Right atrium auricular region (tissue), 2 donors: ENCODE data around the gene LMF1. TPM values are rescaled to one million over a fixed set of nuclear protein-coding genes. Genes with fewer than 3 reads are reported as not detected.

Experiments
- DNase-seq: peaks from one replicate; pipeline ENCODE4 v3.0.0-alpha.2; 2019; ENCODE audit warnings: low spot score
- H3K27ac ChIP-seq, 2 donors: fragments of 200-600 bp; sonication (generic); 1 replicate in 1 of 2; 2 replicates in 1 of 2; pipeline ENCODE4 v1.5.1; 2016 to 2019
- H3K27me3 ChIP-seq, 2 donors: fragments of 200-600 bp; sonication (generic); one replicate each; pipeline versions ENCODE4 v1.5.1 to v1.6.0; 2017 to 2019
- H3K36me3 ChIP-seq: fragments of 200-600 bp; sonication (generic); one replicate; pipeline ENCODE4 v1.5.1; 2016
- H3K4me1 ChIP-seq, 2 donors: fragments of 200-600 bp; sonication (generic); one replicate each; pipeline versions ENCODE4 v1.5.1 to v1.6.0; 2017 to 2019
- H3K4me3 ChIP-seq, 2 donors: fragments of 200-600 bp; sonication (generic); 1 replicate in 1 of 2; 2 replicates in 1 of 2; pipeline ENCODE4 v1.5.1; 2017 to 2019; ENCODE audit warnings: mild to moderate bottlenecking in 1 of 2, moderate library complexity in 1 of 2
- H3K9me3 ChIP-seq, 2 donors: fragments of 200-600 bp; sonication (generic); one replicate each; pipeline ENCODE4 v1.5.1; 2019
- total RNA-seq, 2 donors: library from RNA; depleted of rRNA; stranded (reverse); fragments of >200 nt; gene quantifications; one replicate each; pipeline ENCODE4 v1.1.0, GENCODE V29; 2016
- TF ChIP-seq, protein P1 (sequence below), 2 donors: fragments of 200-600 bp; sonication (generic); IDR thresholded peaks; one replicate each; pipeline ENCODE4 v1.5.1; 2019; ENCODE audit warnings: antibody characterized with exemption in 2 of 2

LMF1 gene
- total RNA-seq, 2 donors from 2014 or later: 11.9 to 14.1 TPM

DNA sequence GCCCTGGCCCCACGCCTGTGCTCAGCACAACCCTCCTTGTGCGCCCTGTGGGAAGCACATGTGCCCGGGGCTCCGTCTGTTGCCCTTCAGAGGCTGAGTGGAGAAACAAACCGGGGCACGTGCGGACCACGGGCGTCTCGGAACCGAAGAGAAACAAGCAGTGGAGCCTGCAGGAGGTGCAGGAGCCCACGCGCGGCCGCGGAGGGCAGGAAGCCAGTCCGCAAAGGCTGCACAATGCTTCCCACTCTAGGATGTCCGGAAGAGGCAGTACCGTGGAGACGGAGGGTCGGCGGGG is 94.8 kb downstream of the LMF1 start:
- Histone ChIP-seq H3K27me3 (no peaks in the 10 kb centered on the region), H3K4me1 (no peaks in the 10 kb centered on the region), H3K4me3 (no peak overlapping the region), H3K9me3 (no peaks in the 10 kb centered on the region), H3K36me3 (no peaks in the 10 kb centered on the region), H3K27ac (no peak overlapping the region)
- TF ChIP-seq, protein P1, sequence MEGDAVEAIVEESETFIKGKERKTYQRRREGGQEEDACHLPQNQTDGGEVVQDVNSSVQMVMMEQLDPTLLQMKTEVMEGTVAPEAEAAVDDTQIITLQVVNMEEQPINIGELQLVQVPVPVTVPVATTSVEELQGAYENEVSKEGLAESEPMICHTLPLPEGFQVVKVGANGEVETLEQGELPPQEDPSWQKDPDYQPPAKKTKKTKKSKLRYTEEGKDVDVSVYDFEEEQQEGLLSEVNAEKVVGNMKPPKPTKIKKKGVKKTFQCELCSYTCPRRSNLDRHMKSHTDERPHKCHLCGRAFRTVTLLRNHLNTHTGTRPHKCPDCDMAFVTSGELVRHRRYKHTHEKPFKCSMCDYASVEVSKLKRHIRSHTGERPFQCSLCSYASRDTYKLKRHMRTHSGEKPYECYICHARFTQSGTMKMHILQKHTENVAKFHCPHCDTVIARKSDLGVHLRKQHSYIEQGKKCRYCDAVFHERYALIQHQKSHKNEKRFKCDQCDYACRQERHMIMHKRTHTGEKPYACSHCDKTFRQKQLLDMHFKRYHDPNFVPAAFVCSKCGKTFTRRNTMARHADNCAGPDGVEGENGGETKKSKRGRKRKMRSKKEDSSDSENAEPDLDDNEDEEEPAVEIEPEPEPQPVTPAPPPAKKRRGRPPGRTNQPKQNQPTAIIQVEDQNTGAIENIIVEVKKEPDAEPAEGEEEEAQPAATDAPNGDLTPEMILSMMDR (IDR thresholded peaks at IDR 0.05): no peak
- DNase-seq: no peak

DNA sequence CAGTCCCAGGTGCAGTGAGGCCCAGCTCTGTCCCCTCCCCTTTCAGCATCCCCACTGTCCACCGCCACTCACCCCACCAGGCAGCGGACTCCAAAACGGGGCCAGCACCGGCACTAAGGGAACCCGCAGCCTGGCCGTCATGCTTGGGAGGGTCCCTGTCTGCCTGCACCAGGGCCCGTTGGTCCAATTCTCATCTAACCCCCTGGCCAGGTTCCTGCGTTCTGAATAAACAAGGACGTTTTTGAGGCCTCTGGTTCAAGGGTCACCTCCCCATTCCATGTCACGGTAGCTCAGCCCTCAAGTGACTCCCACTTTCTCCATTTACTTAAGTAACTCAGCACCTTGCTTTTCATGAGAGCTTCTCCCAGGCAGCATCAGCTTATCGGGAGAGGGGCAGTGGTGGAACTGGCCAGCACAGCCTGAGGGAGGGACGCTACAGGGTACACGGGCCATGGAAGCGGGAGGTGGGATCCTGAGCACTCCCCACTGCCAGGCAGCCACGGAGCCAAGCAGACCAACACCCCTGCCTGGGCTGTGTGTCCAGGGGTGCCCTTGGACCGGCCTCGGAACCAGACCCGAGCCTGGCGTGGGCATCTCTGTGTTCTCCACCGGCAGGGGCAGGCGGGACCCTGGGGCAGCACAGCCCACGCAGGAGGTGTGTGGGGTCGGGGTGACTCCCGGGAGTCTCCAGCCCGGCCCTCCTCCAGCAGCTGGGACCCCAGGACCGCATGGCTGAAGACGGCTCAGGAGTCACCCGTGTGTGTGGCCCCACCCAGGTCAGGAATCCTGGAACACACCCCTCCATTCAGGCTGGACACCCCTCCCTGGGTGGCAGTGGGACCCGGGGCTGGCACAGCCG is 95.4 kb downstream of the LMF1 start:
- H3K27me3 ChIP-seq: no peaks in the 10 kb centered on the region
- no peak overlapping the region for H3K27ac ChIP-seq
- TF ChIP-seq, protein P1 (IDR thresholded peaks at IDR 0.05): no peak
- no peaks in the 10 kb centered on the region for H3K4me1 ChIP-seq
- no peak for DNase-seq
- H3K36me3 ChIP-seq: no peaks in the 10 kb centered on the region
- H3K9me3 ChIP-seq: no peaks in the 10 kb centered on the region
- H3K4me3 ChIP-seq: no peak overlapping the region

DNA sequence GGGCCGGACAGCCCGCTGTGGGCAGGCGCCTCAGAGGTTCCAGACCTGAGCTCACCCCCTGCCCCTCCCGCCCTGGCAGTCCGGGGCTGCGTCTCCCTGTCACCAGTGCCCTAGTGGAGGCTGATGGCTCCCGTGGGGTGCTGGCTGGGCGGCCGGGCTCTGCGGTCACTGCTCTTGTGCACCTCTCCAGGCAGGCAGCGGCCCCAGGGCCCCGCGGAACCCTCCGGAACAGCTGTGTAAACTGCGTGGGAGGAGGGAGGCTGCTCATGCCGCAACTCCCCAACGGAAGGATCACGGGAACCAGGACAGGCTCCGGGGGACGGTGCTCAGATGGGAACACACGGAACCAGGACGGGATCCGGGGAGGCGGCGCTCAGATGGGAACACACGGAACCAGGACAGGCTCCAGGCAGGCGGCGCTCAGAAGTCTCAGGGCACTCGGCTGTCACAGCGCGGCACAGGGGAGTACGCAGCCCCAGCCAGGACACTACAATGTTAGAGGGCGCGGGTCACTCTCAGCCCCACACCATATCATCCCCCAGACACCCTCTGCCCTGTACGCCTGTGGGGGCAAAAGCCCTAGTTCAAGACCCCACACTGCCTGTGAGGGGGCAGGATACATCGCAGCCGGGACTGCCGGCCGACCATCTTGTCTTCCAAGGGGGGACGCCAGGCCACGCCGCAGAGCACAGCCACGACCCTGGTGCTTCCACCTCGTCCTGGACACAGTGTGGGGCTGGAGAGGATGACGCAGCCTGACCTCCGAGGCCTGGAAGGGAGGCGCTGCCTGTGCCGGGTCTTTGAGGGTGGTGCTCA is 96.2 kb downstream of the LMF1 start:
- H3K27me3 ChIP-seq: no peaks in the 10 kb centered on the region
- H3K4me3 ChIP-seq: no peak overlapping the region
- no peak for DNase-seq
- no peaks in the 10 kb centered on the region for H3K36me3 ChIP-seq
- no peaks in the 10 kb centered on the region for H3K4me1 ChIP-seq
- TF ChIP-seq, protein P1 (IDR thresholded peaks at IDR 0.05): no peak
- no peaks in the 10 kb centered on the region for H3K9me3 ChIP-seq
- H3K27ac ChIP-seq: no peak overlapping the region

DNA sequence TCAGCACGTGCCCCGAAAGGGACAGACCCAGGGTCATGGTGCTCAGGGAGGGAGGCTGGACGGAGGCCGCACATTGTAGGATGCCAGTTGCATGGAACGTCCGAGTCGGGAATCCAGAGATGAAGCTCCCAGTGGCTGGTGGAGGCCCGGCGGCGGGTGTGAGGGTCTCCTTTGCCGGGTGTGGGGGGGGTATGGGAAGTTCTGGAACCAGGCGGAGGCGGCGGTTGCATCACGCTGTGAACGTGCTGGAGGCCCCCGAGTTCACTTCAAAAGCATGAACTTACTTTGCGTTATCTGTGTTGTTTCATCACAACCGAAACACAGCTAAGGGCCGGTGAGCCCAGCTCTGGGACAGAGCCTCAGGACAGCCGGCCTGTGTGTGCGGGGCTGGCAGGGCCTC is 96.9 kb downstream of the LMF1 start:
- no peak overlapping the region for H3K27ac ChIP-seq
- no peak for DNase-seq
- H3K9me3 ChIP-seq: no peaks in the 10 kb centered on the region
- H3K4me1 ChIP-seq: no peaks in the 10 kb centered on the region
- no peak overlapping the region for H3K4me3 ChIP-seq
- H3K36me3 ChIP-seq: no peaks in the 10 kb centered on the region
- TF ChIP-seq, protein P1 (IDR thresholded peaks at IDR 0.05): no peak
- H3K27me3 ChIP-seq: no peaks in the 10 kb centered on the region

DNA sequence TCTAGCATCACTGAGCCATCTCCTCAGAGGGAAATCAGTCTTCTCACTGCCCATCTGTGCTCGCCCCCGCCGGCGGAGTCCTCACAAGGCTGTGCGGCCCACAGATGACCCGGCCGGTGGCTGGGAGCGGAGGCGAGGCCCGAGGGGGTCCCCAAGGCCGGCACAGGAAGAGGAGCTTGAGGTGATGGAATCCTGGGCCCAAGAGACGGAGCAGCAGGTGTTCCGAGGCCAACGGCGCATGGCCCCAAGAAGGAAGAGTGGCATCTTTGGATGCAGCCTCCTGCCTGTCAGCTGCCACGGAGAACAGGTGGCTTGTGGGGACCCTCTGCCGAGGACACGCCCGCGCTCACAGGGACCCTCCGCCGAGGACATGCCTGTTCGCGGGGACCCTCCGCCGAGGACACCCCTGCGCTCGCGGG is 97.5 kb downstream of the LMF1 start:
- no peaks in the 10 kb centered on the region for H3K4me1 ChIP-seq
- TF ChIP-seq, protein P1 (IDR thresholded peaks at IDR 0.05): no peak
- H3K4me3 ChIP-seq: no peak overlapping the region
- no peaks in the 10 kb centered on the region for H3K27me3 ChIP-seq
- no peaks in the 10 kb centered on the region for H3K9me3 ChIP-seq
- no peak overlapping the region for H3K27ac ChIP-seq
- DNase-seq: no peak
- H3K36me3 ChIP-seq: no peaks in the 10 kb centered on the region
